ENCODE results near the gene ERBB4.

ERBB4 gene

GRCh38 chr2:211955648-211956047, 583.0 kb downstream of the ERBB4 start:
- no peak for DNase-seq (ENCODE audit: insufficient read length, low spot score)
- no peak for FAIRE-seq

DNA sequence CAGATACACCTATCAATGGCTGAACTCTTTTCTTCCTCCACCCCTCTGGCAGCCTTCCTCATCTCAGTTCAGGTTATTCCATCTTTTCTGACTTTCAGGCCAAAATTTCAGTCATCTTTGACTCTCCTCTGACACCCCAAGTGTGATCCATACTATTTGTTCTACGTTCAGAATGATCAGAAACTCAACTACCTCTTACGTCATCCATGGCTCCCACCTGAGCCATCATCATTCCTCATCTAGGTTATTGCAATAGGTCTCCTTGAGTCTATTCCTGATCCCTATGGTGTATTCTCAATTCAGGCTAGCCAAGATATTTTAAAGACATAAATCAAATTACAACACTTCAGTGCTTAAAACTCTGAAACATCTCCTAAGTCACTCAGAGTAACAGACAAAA, 589.7 kb downstream of the ERBB4 start:
- DNase-seq (ENCODE audit: insufficient read length, low spot score) (no peak), FAIRE-seq (no peak)

- DNase-seq (ENCODE audit: insufficient read length, low spot score), result no peak
- FAIRE-seq, result no peak
Measured at GRCh38 chr2:211946960-211947359, 591.6 kb downstream of the ERBB4 start.

GRCh38 chr2:211944572-211944971, 594.0 kb downstream of the ERBB4 start:
- DNase-seq (ENCODE audit: insufficient read length, low spot score), result no peak
- FAIRE-seq, result no peak

- DNase-seq (ENCODE audit: insufficient read length, low spot score) (no peak), FAIRE-seq (no peak)
Measured at GRCh38 chr2:211942153-211942552, 596.4 kb downstream of the ERBB4 start.

DNA sequence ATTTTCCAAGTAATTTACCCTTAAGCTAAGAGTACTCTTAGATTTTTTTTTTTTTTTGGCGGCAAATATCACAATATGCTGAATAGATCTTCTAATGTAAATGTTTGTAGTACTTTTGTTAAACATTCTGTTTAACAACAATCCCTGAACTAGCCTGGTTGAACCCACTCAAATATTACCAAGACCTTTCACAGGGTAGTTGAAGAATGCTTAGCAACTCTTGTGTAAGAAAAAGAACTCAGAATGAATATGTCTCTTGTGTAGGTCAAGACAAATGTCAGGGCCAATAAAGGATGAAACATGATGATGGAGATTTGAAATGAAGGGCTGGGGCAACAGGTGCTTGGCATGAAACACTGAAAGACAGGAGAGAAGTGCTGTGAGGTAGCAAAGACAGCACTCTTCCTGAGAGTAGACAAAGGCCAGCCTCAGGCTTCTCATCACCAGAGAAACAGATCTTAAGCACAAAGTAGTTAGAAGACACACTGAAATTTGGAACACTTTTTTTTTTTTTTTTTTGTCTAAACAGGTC, 597.3 kb downstream of the ERBB4 start:
- no peak for DNase-seq (ENCODE audit: insufficient read length, low spot score)

DNA sequence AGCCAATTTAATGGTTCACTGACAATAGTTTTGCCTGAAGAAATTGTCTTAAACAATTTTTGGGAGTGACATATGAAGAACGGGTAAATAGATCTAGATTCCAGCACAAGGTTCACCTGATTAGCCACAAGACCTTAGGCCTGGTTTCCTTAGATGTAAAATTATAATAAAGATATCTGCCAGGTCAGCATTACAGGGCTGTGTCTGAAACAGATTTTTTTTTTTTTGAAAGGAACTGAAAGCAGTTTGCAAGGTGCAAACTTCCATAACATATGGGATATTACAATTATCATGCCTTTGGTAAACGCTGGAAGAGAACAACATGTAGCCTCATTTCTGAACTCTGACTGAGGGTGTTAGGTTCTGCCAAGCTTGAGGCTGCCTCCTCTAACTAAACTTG, 599.4 kb downstream of the ERBB4 start:
- DNase-seq (ENCODE audit: insufficient read length, low spot score) (no peak), FAIRE-seq (no peak)

More for the DNA sequence above, 597.3 kb downstream of the ERBB4 start:
- FAIRE-seq, result no peak

DNA sequence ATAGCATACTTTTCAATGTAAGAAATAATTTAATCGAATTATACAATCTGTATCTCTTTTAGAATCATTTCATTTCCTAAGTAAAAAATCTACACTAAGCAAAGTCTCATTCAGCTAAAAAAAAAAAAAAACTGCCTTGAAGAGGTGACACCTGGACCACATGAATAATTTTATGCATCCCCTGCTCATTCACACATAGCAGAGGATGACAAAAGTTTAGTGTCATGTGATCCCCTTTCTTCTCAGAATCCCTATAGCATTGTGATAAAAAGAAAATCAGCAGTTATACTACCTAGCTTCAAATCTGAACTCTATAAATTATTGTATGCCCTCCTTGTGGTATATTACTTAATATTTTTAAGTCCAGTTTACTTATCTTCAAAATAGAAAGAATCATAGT, 603.8 kb downstream of the ERBB4 start:
- DNase-seq (ENCODE audit: insufficient read length, low spot score), result no peak
- FAIRE-seq, result no peak

DNA sequence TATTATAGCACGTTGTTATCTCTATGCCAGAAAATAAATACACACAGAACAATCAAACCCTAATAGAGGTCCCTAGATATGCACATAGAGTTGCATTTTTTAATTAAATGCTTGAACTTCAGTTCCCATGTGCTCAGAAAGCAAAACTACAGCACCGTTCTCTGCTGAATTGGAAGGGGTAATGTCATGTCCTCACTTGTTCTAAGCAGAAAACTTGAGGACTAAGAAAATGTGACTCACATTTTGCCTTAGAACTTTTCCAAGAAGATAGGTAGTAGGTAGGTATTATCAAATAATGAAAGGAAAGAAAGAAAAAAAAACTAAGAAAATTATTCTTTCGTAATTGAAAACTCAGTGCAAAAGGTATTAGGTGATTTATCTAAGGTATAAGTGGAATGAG, 607.3 kb downstream of the ERBB4 start:
- FAIRE-seq, result no peak
- no peak for DNase-seq (ENCODE audit: insufficient read length, low spot score)

- DNase-seq (ENCODE audit: insufficient read length, low spot score) (no peak), FAIRE-seq (no peak)
Measured at GRCh38 chr2:211930331-211930730, 608.3 kb downstream of the ERBB4 start.

DNA sequence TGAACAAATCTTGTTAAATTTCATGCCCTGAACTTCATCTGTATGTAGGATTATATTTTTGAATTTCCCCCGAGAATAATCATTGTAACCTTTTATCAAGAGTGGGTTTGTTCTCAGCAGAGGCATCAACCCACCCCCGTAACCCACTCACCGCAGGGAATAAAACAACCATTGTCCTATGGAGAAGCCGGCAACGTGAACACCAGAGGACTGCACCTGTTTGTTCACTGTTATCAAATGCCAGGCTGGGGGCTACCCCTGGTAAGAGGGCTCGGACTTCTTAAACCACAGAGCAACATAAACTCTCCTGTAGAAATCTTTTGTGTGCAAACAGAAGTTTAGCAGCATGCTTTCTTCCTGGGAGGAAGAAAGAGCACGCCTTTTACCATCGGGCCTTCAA, 610.4 kb downstream of the ERBB4 start:
- DNase-seq (ENCODE audit: insufficient read length, low spot score) (no peak), FAIRE-seq (no peak)

GRCh38 chr2:211923019-211923418, 615.6 kb downstream of the ERBB4 start:
- DNase-seq (ENCODE audit: insufficient read length, low spot score), result no peak
- no peak for FAIRE-seq

- FAIRE-seq (no peak), DNase-seq (ENCODE audit: insufficient read length, low spot score) (no peak)
Measured at GRCh38 chr2:211903961-211904360, 634.6 kb downstream of the ERBB4 start.

DNA sequence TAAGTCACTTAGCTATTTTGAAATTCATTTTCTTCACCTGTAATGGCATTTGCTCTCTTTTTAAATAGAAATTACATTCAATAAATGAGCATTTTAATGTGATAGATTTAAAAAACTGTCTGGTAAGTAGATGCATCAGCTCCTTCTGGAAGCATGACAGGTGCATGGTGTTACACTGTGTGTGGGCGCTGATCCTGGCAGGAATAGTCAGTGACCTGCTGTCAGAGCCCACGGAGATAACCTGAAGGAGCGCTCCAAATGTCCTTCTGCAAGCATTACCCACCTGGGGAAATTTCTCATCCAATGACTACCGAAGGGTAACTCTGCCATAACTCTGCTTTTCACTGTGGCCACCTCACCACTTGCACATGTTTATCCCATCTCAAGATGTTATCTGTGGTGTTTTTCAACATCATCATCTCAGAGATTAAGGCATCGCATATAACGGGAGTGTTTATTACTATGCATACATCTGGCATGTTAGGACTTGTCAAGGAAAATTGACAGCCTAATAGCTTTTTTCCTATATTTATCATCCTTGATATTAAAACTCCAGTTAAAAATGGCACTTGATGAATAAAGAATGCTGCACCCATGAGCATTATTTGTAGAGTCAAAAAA, 637.3 kb downstream of the ERBB4 start:
- no peak for DNase-seq (ENCODE audit: insufficient read length, low spot score)
- FAIRE-seq, result no peak

DNA sequence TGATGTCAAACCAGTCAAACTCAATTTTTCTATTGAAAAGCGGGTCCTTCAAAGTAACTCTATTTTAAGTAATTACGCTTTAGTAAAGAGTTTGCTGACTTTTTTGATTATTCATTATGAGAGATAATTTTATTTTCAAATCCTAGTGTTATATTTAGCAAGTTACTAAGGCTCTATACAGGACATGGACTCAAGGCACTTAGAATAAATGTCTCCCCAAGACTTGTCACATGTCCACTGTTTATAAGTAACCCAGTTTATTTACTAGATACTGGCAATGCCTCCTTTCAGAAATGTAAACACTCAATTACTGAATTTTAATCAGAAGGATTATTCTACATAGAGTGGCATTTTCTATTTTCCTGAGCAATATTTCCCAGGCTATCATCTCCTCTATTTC, 638.1 kb downstream of the ERBB4 start:
- no peak for FAIRE-seq
- DNase-seq (ENCODE audit: insufficient read length, low spot score), result no peak

DNA sequence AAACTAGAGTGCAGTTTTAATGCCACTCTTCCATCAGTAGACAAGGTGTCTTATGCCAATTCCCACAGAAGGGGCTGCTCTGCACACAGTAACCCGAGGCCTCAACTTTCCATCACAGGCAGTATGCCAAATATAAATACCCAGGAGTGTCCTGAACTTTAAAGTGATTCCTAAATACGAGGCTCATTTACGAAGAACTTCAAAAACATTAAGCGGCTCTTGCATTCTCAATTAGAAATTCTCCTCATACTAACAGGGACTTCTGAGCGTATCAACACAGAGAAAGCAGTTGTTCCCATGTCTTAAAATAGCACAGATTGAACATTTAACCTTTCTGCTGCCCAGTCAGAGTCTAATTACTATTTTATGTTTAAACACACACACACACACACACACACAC, 638.6 kb downstream of the ERBB4 start:
- DNase-seq (ENCODE audit: insufficient read length, low spot score) (no peak), FAIRE-seq (no peak)

DNA sequence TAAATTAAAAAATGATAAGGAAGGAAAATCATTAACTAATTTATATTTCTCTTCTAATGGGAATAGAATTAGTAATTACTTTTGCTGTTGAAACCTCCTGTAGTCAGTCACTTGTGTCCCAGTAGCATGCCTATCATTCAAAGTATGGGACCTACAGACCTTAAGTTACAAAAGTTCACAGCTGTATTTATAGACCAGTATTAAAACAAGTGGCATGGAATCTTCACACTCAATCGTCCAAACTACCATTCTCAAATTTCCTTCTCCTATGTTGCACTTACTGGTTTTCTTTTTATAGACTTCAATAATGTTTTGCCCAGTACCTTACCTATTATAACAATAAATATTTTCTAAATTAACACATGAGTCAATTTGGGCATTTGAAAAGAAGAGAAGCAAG, 639.9 kb downstream of the ERBB4 start:
- no peak for DNase-seq (ENCODE audit: insufficient read length, low spot score)
- no peak for FAIRE-seq

GRCh38 chr2:211881449-211881848, 657.2 kb downstream of the ERBB4 start:
- no peak for FAIRE-seq

GRCh38 chr2:211879323-211879722, 659.3 kb downstream of the ERBB4 start:
- FAIRE-seq, result no peak

More at GRCh38 chr2:211881449-211881848, 657.2 kb downstream of the ERBB4 start:
- no peak for DNase-seq (ENCODE audit: insufficient read length, low spot score)

DNA sequence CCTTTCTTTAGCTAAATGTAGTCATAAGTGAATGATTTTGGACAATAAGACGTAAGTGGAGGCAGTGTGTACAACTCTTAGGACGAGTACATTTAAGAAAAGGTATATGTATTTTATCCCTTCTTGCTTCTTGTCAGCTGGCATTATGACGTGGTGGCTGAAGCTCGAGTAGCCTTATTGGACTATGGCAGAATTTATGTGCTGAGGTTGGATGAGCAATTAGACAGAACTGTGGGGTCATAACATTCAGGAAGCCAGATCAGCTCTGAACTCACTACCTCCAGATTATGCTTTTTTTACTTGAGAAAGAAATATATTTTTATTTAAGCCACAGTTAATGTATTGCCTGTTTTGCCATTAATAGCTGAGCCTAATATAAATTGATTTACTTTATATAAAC, 661.5 kb downstream of the ERBB4 start:
- FAIRE-seq (no peak), DNase-seq (ENCODE audit: insufficient read length, low spot score) (no peak)

More at GRCh38 chr2:211879323-211879722, 659.3 kb downstream of the ERBB4 start:
- no peak for DNase-seq (ENCODE audit: insufficient read length, low spot score)

DNA sequence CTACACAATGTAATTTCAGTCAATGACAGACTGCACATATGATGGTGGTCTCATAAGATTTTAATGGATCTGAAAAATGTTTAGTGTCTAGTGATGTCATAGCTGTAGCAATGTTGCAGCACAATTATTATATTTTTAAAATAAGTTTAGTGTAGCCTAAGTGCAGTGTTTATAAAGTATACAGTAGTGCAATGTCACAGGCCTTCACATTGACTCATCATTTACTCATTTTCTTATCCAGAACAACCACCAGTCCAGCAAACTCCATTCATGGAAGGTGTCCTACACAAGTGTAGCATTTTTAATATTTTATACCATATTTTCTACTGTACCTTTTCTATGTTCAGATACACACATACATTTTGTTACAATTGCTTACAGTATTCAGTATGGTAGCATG, 663.1 kb downstream of the ERBB4 start:
- DNase-seq (ENCODE audit: insufficient read length, low spot score) (no peak), FAIRE-seq (no peak)

GRCh38 chr2:211868996-211869533, 669.5 kb downstream of the ERBB4 start:
- DNase-seq (ENCODE audit: insufficient read length, low spot score) (no peak), FAIRE-seq (no peak)
